Keratinocyte (primary cell): ENCODE data around the gene SLC7A4. TPM values are rescaled to one million over a fixed set of nuclear protein-coding genes. Genes with fewer than 3 reads are reported as not detected.

Experiments used
- DNase-seq: peaks from one replicate; pipeline ENCODE4 v3.0.0-alpha.2; 2011; ENCODE audit warnings: low read depth, missing footprints, low spot score
- FAIRE-seq: peaks from 2 replicates; lab custom pipeline; 2011; peaks lifted over from hg19 to GRCh38; lab: Jason Lieb, UNC
- H2AFZ ChIP-seq: 2 replicates; pipeline ENCODE4 v1.6.0; 2012; ENCODE audit warnings: low read length, control low read depth, inconsistent platforms; ENCODE audit not compliant: control insufficient read depth
- H3K27ac ChIP-seq: 2 replicates; pipeline ENCODE4 v1.5.1; 2011; ENCODE audit warnings: low read length; ENCODE audit not compliant: control insufficient read depth, insufficient read depth
- H3K27me3 ChIP-seq: 3 replicates; pipeline ENCODE4 v1.6.0; 2011; ENCODE audit warnings: low read length; ENCODE audit not compliant: control insufficient read depth, insufficient read depth; ENCODE audit errors: extremely low read depth
- H3K36me3 ChIP-seq, 2 experiments: 2 replicates in 1 of 2; 3 replicates in 1 of 2; pipeline ENCODE4 v1.5.1; 2011; ENCODE audit warnings: low read length in 2 of 2, mild to moderate bottlenecking in 1 of 2; ENCODE audit not compliant: control insufficient read depth in 2 of 2, insufficient read depth in 2 of 2; ENCODE audit errors: extremely low read depth in 1 of 2
- H3K4me1 ChIP-seq: 3 replicates; pipeline ENCODE4 v1.5.1; 2011; ENCODE audit warnings: low read length; ENCODE audit not compliant: control insufficient read depth, insufficient read depth; ENCODE audit errors: extremely low read depth
- H3K4me2 ChIP-seq: 3 replicates; pipeline ENCODE4 v1.6.0; 2011; ENCODE audit warnings: low read depth, low read length; ENCODE audit not compliant: control insufficient read depth, insufficient read depth; ENCODE audit errors: extremely low read depth
- H3K4me3 ChIP-seq, 3 experiments: fragments of 200-600 bp in 1 of 3; sonication (generic) in 1 of 3; 2 replicates in 2 of 3; 3 replicates in 1 of 3; pipeline ENCODE4 v1.5.1; 2011 to 2016; ENCODE audit warnings: low read length in 3 of 3, mild to moderate bottlenecking in 3 of 3, control low read depth in 2 of 3, inconsistent platforms in 1 of 3, low read depth in 1 of 3, mixed read lengths in 1 of 3, mixed run types in 1 of 3, moderate library complexity in 1 of 3; ENCODE audit not compliant: control insufficient read depth in 2 of 3, insufficient read depth in 2 of 3; ENCODE audit errors: extremely low read depth in 1 of 3
- H3K79me2 ChIP-seq: 2 replicates; pipeline ENCODE4 v1.6.0; 2012; ENCODE audit warnings: low read length; ENCODE audit not compliant: control insufficient read depth, insufficient read depth
- H3K9ac ChIP-seq: 3 replicates; pipeline ENCODE4 v1.6.0; 2011; ENCODE audit warnings: low read length; ENCODE audit not compliant: control insufficient read depth, insufficient read depth; ENCODE audit errors: extremely low read depth
- H3K9me1 ChIP-seq: 3 replicates; pipeline ENCODE4 v1.6.0; 2011; ENCODE audit warnings: low read length; ENCODE audit not compliant: control insufficient read depth, insufficient read depth; ENCODE audit errors: extremely low read depth
- H3K9me3 ChIP-seq: 2 replicates; pipeline ENCODE4 v1.5.1; 2012; ENCODE audit warnings: low read depth, low read length; ENCODE audit not compliant: control insufficient read depth
- H4K20me1 ChIP-seq: 3 replicates; pipeline ENCODE4 v1.6.0; 2011; ENCODE audit warnings: low read length; ENCODE audit not compliant: control insufficient read depth, insufficient read depth; ENCODE audit errors: extremely low read depth
- CTCF ChIP-seq, 3 experiments: IDR thresholded peaks in 1 of 3; conservative IDR thresholded peaks in 1 of 3; optimal IDR thresholded peaks in 1 of 3; 2 replicates in 2 of 3; 3 replicates in 1 of 3; pipeline versions ENCODE3 to v1.5.1; 2011; ENCODE audit warnings: low read length in 3 of 3, mild to moderate bottlenecking in 3 of 3, moderate library complexity in 2 of 3, control low read depth in 1 of 3, inconsistent platforms in 1 of 3; ENCODE audit not compliant: insufficient read depth in 2 of 3; ENCODE audit errors: extremely low read depth in 1 of 3
- EZH2 ChIP-seq: IDR thresholded peaks from one replicate; pipeline ENCODE4 v1.6.1; 2012; ENCODE audit warnings: inconsistent platforms, mild to moderate bottlenecking, low read length, moderate library complexity
- dilution Hi-C: fragments of 300-500 bp; cut with MboI; formaldehyde crosslinking; loops from one replicate; pipeline ENCODE4 v1.7.0; 2020; ENCODE audit warnings: low sequenced_read_pairs; ENCODE audit not compliant: extremely low pct_ligation_motif_present
- polyA plus RNA-seq, 5 experiments: library from polyadenylated mRNA; depleted of rRNA in 3 of 5; stranded (reverse) in 3 of 5; stranded (forward) in 1 of 5; unstranded in 1 of 5; fragments of >200 nt; gene quantifications; 1 replicate in 1 of 5; 2 replicates in 3 of 5; 3 replicates in 1 of 5; pipeline versions ENCODE4 v1.2.1 to v1.2.3, GENCODE V29; 2011 to 2012; ENCODE audit warnings: missing spikeins in 2 of 5, low read depth in 1 of 5, low replicate concordance in 1 of 5

The SLC7A4 gene
- polyA plus RNA-seq, 1 donor (not counting 4 experiments of a cell fraction or from before 2014, with no cell fraction given) = 0.10 TPM

GRCh38 chr22:21079493-21079892 lies 47.1 kb upstream of the SLC7A4 start:
- no peak overlapping the region for H2AFZ ChIP-seq
- no peaks in the 10 kb centered on the region for H3K79me2 ChIP-seq
- H3K36me3 ChIP-seq = no peaks in the 10 kb centered on the region
- FAIRE-seq (no peak), DNase-seq (no peak)
- TF ChIP-seq CTCF (optimal IDR thresholded peaks at IDR 0.05 in 1 of 3, IDR thresholded peaks at IDR 0.05 in 1 of 3, conservative IDR thresholded peaks at IDR 0.05 in 1 of 3; ENCODE audit: extremely low read depth in 1 of 3, insufficient read depth in 2 of 3, low read length in 3 of 3) (no peak), EZH2 (no peak)
- no peak overlapping the region for H3K4me3 ChIP-seq
- no peak overlapping the region for H3K4me2 ChIP-seq
- no peaks in the 10 kb centered on the region for H3K9me1 ChIP-seq
- H3K27ac ChIP-seq = no peak overlapping the region
- dilution Hi-C loops = no loop called here
- H3K9ac ChIP-seq = no peak overlapping the region
- peaks cover under 1% of the 10 kb centered on the region for H3K4me1 ChIP-seq
- H3K27me3 ChIP-seq = no peaks in the 10 kb centered on the region
- H4K20me1 ChIP-seq = no peaks in the 10 kb centered on the region
- H3K9me3 ChIP-seq = no peaks in the 10 kb centered on the region

- Histone ChIP-seq H3K9me1 (no peaks in the 10 kb centered on the region), H3K9ac (no peak overlapping the region), H3K9me3 (no peaks in the 10 kb centered on the region), H3K4me3 (no peak overlapping the region), H4K20me1 (no peaks in the 10 kb centered on the region), H3K27ac (no peak overlapping the region), H3K27me3 (no peaks in the 10 kb centered on the region), H3K36me3 (no peaks in the 10 kb centered on the region), H3K79me2 (no peaks in the 10 kb centered on the region), H3K4me2 (no peak overlapping the region), H3K4me1 (peaks cover 7% of the 10 kb centered on the region), H2AFZ (no peak overlapping the region)
- dilution Hi-C loops = no loop called here
- FAIRE-seq (no peak), DNase-seq (no peak)
- no peak for TF ChIP-seq CTCF (optimal IDR thresholded peaks at IDR 0.05 in 1 of 3, IDR thresholded peaks at IDR 0.05 in 1 of 3, conservative IDR thresholded peaks at IDR 0.05 in 1 of 3; ENCODE audit: extremely low read depth in 1 of 3, insufficient read depth in 2 of 3, low read length in 3 of 3)
Observed at GRCh38 chr22:21078916-21079315, 46.6 kb upstream of the SLC7A4 start.
